NB4 (cell line): ENCODE data around the gene AFAP1.

Experiments
- CTCF ChIP-seq: IDR thresholded peaks from one replicate; pipeline ENCODE4 v1.5.1; 2012; ENCODE audit warnings: low read depth, low read length
- MAX ChIP-seq: IDR thresholded peaks from 2 replicates; pipeline ENCODE4 v1.6.1; 2011; ENCODE audit warnings: low read depth, low read length
- MYC ChIP-seq: IDR thresholded peaks from 2 replicates; pipeline ENCODE4 v1.6.1; 2011; ENCODE audit warnings: low read depth, low read length
- POLR2A ChIP-seq: IDR thresholded peaks from 2 replicates; pipeline ENCODE4 v1.6.1; 2011; ENCODE audit warnings: mild to moderate bottlenecking; ENCODE audit not compliant: insufficient read length; ENCODE audit errors: extremely low read depth

GRCh38 chr4:7754565-7755262 lies 184.9 kb downstream of the AFAP1 start:
- TF ChIP-seq CTCF (no peak), MAX (no peak), MYC (no peak), POLR2A (no peak)
